Measurements from ENCODE around the gene NHLH2. TPM values are rescaled to one million over a fixed set of nuclear protein-coding genes. Genes with fewer than 3 reads are reported as not detected.

Gene NHLH2
- total RNA-seq, 1 experiment from 2014 or later, result not detected

DNA sequence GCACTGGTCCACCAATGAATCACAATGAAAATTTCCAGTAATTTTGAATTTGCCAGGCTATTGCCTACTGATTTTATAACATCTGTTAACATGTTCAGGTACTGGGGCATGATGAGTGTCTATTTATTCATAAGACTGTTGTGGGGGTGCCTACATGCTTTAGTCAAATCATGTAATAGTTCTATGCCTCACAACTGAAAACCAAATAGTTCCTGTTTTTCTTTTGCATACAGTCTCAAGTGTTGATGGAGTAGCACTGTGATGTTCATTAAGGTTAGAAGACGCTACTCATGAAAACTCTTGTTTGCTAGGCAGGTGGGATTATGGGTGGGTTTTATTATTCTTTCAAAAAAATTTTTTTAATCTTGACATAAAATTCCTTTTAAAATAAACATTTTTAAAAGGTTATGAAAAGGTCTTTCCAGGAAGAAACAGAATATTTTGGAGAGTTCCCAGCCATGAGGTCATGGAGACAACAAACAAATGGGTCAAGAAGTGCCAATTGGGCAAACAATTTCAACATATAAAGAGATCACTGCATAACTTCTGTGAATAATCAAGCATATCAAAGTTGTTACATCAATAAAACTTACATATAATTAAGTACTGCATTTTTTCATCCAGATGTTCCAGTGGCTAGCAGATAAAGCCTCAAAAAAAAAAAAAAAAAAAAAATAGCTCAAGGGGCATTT lies 40.2 kb upstream of the NHLH2 start:
- no TSS peak for BruUV-seq (replicated peaks)
- TF ChIP-seq, protein P1, sequence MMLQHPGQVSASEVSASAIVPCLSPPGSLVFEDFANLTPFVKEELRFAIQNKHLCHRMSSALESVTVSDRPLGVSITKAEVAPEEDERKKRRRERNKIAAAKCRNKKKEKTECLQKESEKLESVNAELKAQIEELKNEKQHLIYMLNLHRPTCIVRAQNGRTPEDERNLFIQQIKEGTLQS (IDR thresholded peaks at IDR 0.05), result no peak
- TF ChIP-seq SP1 (IDR thresholded peaks at IDR 0.05; ENCODE audit: low read depth) (no peak), JUND (IDR thresholded peaks at IDR 0.05) (no peak), POLR2AphosphoS5 (IDR thresholded peaks at IDR 0.05; ENCODE audit: low read depth, low read length) (no peak), SIN3A (IDR thresholded peaks at IDR 0.05; ENCODE audit: low read depth) (no peak), EZH2 (IDR thresholded peaks at IDR 0.05) (no peak), RAD21 (IDR thresholded peaks at IDR 0.05; ENCODE audit: low read depth) (no peak), YY1 (IDR thresholded peaks at IDR 0.05; ENCODE audit: extremely low read depth, insufficient replicate concordance, low read depth, low read length) (no peak), TCF7L2 (IDR thresholded peaks at IDR 0.05; ENCODE audit: borderline replicate concordance, extremely low read depth, insufficient read depth, insufficient read length) (no peak), EZH2phosphoT487 (IDR thresholded peaks at IDR 0.05; ENCODE audit: borderline replicate concordance) (no peak), POLR2A (IDR thresholded peaks at IDR 0.05; ENCODE audit: borderline replicate concordance, extremely low read depth, insufficient read depth, insufficient read length) (no peak)
- TF ChIP-seq, protein P2, sequence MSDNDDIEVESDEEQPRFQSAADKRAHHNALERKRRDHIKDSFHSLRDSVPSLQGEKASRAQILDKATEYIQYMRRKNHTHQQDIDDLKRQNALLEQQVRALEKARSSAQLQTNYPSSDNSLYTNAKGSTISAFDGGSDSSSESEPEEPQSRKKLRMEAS (IDR thresholded peaks at IDR 0.05), result no peak
- TF ChIP-seq, protein P3, sequence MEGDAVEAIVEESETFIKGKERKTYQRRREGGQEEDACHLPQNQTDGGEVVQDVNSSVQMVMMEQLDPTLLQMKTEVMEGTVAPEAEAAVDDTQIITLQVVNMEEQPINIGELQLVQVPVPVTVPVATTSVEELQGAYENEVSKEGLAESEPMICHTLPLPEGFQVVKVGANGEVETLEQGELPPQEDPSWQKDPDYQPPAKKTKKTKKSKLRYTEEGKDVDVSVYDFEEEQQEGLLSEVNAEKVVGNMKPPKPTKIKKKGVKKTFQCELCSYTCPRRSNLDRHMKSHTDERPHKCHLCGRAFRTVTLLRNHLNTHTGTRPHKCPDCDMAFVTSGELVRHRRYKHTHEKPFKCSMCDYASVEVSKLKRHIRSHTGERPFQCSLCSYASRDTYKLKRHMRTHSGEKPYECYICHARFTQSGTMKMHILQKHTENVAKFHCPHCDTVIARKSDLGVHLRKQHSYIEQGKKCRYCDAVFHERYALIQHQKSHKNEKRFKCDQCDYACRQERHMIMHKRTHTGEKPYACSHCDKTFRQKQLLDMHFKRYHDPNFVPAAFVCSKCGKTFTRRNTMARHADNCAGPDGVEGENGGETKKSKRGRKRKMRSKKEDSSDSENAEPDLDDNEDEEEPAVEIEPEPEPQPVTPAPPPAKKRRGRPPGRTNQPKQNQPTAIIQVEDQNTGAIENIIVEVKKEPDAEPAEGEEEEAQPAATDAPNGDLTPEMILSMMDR (IDR thresholded peaks at IDR 0.05 in 2 of 3, conservative IDR thresholded peaks at IDR 0.05 in 1 of 3; ENCODE audit: borderline replicate concordance in 1 of 3, insufficient read depth in 1 of 3, low read depth in 2 of 3, low read length in 2 of 3), result no peak
- Histone ChIP-seq H3K9me2 (ENCODE audit: insufficient read depth) (no peaks in the 10 kb centered on the region), H3K9ac (ENCODE audit: low read length) (no peak overlapping the region), H3K79me2 (ENCODE audit: insufficient read depth, low read length) (no peaks in the 10 kb centered on the region), H3K9me3 (ENCODE audit: control insufficient read depth in 1 of 2, insufficient read depth in 1 of 2, low read depth in 1 of 2, low read length in 2 of 2) (no peaks in the 10 kb centered on the region), H3K4me1 (ENCODE audit: control insufficient read depth in 1 of 2, insufficient read depth in 2 of 2, low read length in 2 of 2) (no peaks in the 10 kb centered on the region), H3K27me3 (ENCODE audit: insufficient read depth, low read length) (no peaks in the 10 kb centered on the region), H3K4me3 (replicated peaks in 1 of 2; ENCODE audit: low read depth in 1 of 2, low read length in 2 of 2) (no peak overlapping the region), H3K36me3 (ENCODE audit: control insufficient read depth in 1 of 2, insufficient read depth in 2 of 2, low read length in 2 of 2) (no peaks in the 10 kb centered on the region), H2AFZ (ENCODE audit: low read depth, low read length, poor library complexity, severe bottlenecking) (no peak overlapping the region), H3K27ac (ENCODE audit: low read depth, low read length) (no peak overlapping the region), H4K20me1 (ENCODE audit: insufficient read depth) (no peaks in the 10 kb centered on the region), H3K4me2 (ENCODE audit: low read length) (no peak overlapping the region)
- POLR2A ChIA-PET, result no interaction called here
- DNase-seq (ENCODE audit: low read depth, low spot score) (no peak), ATAC-seq (no peak)
- CTCF ChIA-PET, result no interaction called here
- RAD21 ChIA-PET (ENCODE audit: low non-redundant PET in 1 of 2, low total read pairs in 2 of 2, uncharacterized antibody in 2 of 2, unreplicated experiment in 2 of 2), result interaction anchor here in 1 of 2 experiments (0.7 kb wide), 1 partner anchor 65 kb away, joined by 3 read pairs; no protein-coding TSS in a partner anchor
- intact Hi-C loops (cut with micrococcal nuclease), result no loop called here

Measured in HCT116 (cell line).